Stimulated activated CD4-positive, alpha-beta T cell treated with anti-CD3 and anti-CD28 coated beads, Interleukin-1b, Interleukin-23, amount 100 ng/mL, for 48 hours (primary cell): ENCODE data around the gene POLN.

Experiments
- DNase-seq: peaks from one replicate; pipeline ENCODE4 v3.0.0-alpha.2; 2020

The POLN gene

DNA sequence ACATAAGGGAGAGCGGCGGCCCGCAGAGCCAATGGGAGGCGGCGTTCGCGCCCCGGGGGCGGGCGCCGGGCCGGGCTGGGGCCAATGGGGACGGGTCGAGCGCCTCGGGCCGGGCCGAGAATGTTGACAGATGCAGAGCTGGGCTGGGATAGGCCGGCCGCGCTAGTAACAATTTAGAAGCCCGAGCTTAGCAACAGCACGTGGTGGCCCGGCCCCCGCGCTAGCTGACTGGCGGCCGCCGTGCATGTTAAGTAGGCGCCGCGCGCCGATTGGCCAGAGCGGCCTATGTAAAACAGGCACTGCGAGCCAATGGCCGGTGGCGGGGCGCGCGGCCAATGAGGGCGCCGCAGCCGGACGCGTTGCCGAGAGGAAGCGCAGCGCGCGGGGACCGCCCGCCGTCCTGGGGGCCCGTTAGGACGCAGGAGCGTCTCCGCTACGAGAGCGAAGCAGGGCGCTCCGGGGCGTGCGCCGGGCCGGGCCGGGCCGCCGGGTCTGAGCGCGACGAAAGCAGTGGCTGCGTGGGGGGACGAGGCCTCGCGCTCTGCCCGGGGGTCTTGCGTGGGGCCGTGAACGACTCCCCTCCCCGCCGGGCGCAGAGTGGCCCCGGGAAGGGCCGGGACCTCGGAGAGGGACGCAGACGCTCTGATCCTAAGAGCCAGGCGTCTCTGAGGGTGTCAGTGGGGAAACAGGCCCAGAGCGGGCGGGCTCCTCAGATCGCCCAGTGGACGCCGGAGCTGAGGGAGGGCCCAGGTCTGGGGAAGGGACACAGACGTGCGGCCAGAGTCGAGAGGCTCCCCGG, 20.4 kb upstream of the POLN start:
- DNase-seq, result peak; percentile 99

DNA sequence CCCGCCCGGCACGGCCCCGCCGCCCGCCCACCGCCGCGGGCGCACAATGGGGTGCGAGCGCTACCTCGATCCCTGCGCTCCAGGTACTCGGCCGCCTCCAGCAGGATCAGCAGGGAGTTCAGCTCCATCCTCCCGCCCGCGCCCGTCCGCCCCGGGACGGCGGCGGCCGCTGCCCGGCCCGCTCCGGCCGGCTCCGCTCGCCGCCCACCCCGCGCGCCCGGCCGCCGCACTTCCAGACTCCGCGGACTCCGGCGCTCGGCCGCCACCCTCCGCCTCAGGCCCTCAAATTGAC, 19.9 kb upstream of the POLN start, which contains the start of gene MXD4:
TSS of gene MXD4 (minus strand) at position 257 of the 292 bp plus-strand sequence. CDS start at position 128, 129 bp downstream.
- DNase-seq, result no peak

DNA sequence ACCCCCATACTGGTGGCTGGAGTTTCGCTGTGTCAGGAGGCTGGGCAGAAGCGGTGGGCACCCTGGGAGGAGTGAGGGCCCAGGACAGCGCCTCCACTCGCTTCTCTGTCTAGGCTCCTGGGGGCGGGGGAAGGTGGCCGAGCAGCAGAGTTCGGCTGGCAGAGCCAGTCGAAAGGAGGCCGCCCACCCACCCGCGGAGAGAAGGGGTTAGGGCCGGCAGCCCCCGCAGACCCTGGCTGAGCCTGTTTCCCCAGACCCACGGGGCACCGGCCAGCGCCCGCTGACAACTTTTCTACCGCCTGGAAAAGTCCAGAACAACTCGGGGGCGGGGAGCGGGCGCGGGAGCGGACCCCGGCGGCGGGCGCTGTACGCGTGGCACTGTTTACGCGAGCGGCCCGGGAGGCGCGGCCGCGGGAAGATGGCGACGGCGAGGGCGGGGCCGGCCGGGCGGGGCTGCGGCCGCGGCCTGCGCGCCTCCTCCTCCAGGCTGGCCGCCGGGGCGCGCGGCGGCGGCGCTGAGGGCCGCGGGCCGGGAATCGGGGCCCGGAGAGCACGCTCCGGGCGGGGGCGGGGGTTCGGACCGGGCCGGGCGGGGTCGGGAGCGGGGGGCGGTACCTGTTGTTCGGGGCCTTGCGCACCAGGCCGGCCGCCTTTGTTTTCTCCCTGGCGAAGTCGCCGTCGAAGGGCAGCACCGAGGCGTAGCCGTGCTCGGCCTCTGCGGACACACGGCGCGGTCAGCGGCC, 19.4 kb upstream of the POLN start:
- DNase-seq, result peak; percentile 31

DNA sequence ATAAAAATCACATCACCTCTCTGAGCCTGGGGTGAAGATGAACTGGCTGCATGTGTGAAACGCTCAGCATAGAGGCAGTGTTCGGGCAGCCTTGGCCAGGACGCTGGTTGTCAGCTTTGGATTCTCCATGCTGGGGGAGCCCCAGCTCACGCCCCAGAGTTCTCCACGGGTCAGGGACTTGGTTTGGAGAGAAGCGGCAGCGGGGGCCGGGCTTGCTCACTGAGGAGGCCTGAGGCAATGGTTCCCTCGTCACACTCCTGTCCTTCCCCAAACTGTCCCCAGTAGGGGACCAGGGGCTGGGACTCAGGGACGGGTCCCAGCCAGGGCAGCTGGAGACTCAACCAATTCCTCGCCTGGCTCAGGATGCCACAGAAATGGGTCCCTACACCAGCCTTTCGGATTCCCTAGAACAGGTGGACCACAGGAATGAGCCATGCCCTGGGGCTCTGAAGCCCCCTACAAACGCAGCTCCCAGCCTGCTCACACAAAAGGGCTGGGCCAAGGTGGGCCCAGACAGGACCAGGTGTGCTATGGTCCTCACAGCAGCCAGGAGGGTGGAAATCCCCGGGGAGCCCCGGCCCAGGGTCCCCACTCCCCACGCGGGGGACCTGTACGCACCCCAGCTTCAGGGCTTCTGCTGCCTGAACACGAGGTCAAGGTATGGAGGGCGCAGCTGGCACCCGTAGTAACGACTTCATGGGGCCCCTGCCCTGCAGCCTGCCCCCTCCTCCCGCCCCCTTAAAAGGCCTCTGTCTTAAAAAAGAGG, 18.6 kb upstream of the POLN start:
- peak; percentile 3 for DNase-seq

DNA sequence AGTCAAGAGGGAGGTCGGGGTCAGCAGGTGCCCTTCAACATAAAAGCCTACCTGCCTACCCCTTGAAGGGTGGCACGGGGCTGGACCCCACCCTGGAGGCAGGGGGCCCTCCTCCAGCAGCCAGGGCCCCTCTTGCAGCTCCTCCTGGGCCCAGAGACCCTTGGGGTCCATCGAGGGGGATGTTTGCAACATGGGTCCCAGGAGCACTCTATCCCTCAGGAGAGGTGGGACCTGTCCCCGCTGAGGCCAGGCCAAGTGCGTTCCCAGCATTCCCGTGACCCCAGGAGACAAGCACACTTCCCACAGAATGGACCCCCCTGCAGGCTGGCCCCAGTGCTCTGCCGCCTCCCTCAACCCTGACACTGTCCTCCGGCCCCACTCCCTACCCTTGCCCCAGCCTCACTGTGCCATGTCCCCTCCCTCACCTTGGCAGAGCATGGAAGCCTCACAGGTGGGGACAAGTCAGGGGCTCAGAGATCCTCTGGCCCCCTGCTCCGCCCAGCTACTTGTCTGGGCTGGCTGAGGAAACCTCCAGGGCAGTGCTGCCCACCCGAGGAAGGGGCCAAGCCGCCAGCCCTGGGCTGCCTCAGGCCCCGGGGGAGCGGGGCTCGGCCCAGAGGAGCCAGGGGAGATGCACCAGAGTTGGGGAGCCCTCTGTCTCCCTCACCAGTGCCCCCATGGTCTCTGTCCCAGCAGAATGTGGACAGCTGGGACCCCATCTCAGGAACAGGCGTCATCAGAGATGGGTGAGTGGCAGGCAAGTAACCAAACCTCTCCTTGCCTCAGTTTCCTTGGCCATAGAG, 17.8 kb upstream of the POLN start:
- peak; percentile 2 for DNase-seq

DNA sequence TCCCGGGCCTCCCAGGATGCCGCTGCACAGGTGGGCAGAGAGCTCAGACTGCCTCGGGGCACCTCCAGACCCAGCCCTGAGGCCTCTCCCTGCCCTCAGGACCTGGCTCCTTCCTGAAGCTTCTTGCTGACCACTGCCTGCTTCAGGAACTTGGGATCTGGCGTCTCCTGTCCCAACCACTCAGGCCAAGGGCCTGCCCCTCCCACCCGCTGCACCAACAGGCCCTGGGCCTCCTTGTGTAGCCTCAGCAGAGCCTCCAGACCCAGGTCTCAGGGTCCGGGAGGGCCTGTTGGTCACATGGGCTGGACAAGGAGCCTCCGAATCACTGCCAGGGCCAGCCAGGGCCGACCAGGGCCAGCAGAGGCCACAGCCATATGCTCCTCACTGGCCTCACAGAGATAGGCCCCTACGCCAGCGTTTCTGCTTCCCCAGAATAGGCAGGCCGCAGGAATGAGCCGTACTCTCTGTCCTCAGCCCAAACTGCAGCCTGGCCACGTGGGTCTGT, 17.2 kb upstream of the POLN start:
- DNase-seq, result peak; percentile 0

DNA sequence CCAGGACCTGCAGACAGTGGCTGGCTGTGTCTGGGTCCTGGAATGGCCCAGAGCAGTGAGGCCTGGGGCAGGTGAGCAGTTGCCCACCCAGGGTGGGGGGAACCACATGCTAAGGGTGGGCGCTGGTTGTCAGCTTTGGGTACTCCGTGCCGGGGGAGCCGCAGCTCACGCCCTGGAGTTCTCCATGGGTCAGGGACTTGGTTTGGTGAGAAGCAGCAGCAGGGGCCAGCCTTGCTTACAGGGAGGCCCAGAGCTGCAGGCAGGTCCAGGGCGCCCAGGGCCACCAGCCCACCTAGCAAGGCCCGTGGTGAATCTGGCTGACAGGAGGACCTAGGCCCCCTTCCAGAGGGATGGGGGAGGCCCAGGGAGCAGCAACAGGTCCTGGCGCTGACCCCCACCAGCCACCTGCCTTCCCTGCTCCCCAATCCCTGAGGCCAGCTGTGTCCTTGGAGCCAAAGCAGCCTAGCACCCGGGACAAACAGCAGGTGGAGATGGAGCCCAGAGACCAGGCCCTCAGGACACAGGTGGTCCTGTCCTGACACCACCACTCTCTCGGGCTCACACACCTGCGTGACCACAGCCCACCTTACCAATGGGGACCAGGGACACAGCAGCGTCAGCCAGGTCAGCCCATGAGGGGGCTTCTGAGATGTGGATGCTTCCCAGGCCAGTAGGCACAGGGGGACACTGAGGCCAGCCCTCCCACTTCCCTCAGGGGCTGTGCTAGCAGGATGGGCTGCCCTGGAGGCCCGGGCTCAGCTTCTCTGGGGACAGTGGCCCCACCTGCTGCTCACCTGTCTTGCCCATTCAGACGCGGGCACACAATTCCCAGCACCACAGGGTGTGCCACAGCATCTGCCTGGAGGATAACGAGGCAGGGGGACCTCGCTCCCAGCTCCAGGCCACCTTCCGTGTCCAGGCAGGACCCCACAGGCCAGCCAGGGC, 16.4 kb upstream of the POLN start:
- DNase-seq, result peak; percentile 1

DNA sequence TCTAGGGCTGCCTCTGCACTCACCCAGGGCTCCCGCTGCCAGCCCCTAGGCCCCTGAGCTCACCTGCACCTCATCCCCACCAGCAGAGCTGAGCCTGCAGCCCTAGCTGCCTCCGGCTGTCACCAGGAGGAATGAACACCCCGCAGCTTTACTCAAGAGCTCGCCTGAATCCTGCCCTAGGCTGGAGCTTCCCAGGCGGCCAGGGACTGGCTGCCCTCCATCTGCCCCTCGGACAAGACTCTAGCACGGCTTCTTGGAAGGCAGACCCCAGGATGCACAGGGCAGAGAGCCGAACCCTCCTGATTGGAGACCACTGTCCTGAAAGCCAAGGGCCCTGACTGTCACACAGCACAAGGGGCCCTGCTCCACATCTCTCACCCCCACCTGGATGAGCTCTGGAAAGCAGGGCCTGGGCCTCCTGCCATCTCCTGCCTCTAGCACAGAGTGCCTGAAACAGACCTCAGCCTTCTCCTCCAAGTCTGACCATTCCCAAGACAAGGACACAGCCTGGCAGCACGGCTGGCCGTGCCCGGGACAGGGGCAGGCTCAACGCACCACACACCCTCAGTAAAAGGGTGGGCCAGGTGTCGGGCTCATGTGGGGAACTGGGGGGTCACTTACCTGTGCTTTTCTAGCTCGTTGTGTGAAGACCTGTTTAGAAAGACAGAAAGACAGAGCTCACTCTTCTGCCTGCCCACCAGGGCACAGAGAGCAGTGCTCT, 15.6 kb upstream of the POLN start:
- peak; percentile 1 for DNase-seq

DNA sequence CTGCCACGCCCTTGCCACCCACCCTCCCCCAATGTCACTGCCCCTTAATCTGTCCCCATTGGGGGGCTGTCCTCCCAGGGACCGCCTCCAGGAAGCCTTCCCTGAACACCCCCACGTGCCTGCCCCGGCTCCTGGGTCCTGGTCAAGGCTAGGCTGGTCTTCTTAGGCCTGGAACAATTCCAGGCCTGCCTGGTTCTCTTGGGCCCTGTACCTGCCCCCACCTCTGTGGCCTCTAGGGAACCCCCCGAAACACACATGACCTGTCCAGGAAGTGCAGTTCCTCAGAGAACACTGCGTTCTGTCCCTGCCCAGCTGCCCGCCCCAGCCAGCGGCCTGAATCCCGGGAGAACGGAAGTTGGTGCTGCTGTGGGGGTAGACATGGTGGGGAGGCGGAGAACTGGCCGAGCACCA, 14.9 kb upstream of the POLN start:
- no peak for DNase-seq

DNA sequence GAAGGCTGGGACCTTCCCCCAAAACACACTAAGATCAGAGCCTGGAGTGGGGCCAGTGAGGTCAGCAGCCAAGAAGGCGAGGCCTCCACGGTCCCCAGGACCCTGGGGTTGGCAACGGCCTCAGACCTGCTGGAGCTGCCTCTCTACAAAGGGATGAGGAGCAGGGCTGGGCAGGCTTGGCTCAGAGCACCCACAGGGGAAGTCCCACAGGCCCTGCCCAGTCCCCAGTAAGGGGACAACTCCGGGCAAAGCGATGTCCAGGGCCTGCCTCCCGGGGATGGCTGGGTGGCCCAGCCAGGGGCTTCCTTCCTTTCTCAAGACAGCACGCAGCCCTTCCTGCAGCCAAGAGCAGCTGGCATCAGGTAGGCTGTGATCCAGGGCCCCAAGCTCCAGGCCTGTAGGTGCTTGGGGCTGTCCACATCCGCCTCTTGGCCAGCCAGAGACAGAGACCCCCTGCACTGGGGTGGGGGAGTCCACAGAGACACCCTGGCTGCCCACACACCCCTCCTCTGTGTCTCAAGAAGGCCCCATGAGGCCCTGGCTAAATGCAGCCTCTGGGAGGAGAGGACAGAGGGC, 14.3 kb upstream of the POLN start:
- DNase-seq, result peak; percentile 1

DNA sequence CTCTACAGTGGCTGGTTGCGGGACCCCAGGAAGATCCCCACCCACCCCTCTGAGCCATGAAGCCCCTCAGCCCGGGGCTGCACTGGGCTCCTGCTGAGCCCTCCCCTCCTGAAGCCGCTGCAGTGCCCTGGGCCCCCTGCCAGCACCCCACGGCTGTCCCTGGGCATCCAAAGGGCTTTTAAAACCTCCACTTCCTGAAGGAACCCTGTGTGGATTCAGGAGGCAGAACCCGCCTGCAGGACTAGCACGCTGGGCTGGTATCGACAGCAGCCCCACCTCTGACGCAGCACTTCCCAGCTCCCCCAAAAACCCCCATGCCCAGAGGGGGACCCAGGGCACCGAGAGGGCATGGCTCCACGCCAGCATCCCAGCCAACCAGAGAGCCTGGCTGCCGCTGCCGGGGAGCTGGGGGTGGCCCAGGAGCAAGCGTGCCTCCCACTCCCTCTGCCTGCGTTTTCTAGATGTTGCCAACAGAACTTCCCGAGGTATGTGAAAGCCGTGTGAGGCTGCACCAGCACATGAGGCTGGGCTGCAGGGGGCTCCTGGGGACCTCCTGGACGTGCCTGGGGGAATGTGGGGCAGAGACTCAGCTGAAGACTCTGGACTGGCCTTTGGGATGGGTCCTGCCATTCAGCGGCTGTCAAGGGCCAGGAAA, 13.7 kb upstream of the POLN start:
- peak; percentile 1 for DNase-seq

DNA sequence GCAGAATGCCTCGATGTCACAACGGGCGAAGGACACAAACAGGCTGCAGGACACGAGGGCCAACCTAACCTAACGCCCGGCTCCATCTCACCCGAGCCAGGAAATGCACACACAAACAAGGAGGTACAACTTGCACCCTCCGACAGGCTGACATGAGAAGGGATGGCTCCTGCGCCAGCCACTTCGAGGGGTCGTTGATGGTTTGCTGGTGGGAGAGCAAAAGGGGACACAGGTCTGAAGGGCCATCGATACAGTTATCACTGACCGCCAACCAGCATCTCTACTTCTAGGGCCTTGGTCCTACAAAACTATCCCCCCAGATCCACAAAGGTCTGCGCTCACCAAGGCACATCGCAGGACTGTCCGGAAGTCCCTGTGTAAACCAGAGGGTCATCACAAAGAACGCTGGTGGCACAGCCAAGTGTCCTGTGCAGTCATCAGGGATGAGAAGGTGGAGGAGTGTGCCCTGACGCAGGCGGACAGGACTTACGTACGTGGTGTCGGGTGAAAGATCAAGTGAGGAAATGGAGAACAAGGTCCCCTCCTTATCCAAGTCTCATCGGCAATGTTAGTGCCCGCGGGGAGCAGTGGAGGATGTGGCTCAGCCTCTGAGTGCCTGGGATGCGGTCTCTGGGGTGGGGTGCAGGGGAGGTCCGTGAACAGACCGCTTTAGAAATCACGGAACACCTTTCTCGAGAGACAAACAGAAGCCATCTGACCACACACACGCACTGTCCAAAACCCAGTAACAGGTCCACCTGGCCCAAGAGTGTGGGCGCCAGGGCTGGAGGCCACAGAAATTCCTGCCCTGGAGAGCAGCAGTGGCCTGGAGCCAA, 13.0 kb upstream of the POLN start:
- DNase-seq, result peak; percentile 0

DNA sequence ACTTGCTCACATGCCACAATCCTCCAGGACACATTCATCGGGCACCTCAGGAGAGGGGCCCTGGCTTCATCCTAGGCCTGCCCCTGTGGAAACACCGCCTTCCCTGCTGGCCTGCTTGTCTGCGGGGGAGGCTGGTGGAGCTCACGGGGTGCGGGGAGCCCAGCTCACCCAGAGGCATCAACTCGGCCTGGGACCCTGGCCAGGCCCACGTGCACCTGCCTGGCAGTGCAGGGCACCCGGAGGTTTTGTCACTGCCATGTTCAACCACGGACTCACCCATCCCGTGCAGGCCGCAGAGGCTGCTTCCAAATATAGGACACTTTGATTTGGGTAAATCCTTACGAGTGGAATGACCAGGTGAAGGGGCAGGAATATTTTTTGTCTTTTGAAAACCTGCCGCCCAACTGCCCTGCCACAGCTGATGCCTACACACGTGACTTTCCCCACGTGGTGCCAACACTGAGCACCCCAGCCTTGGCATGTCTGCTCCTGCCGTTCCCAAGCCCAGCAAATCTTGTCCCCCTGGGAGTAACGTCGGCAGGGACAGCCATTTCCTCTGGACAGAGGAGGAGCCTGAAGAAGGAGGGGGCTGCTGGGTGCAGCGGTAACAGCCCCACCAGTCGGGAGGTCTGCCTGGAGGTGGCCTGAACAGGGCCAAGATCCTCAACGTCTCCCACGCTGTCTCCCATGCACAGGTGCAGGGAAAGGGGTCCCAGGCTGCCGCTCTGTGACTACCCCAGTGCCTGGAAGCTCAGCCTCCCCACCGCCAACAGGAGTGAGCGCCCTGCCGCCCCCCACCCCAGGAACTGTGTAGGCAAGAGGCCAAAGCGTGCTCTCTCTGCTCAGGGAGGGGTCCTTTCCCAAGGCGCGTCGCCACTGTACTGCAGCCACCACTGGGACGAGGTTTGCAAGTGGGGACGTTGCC, 11.5 kb upstream of the POLN start:
- peak; percentile 0 for DNase-seq

DNA sequence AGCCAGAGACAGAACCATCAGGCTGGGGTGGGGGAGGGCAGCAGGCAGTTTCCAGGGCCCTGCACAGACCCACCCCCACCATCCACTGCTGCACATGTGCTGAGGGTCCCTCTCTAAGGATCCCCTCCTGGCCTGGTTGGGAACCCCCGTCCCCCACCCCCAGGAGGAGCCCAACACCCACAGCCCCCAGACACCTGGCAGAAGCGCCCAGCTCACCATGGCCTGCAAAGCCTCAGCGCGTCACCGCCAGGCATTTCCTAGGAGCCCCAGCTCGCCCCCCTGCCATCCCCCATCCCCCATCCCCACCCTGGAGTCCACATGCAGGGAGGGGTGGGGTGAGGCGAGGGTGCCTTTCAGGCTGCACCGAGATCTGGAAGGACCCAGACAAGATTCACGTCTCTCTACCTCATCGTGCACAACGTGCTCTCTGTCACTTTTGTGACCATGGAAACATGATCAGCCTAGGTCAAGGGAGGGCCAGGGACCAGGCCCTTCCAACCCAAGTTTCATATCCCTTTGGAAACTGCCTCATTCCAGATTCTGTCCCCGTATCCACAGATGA, 10.7 kb upstream of the POLN start:
- no peak for DNase-seq

DNA sequence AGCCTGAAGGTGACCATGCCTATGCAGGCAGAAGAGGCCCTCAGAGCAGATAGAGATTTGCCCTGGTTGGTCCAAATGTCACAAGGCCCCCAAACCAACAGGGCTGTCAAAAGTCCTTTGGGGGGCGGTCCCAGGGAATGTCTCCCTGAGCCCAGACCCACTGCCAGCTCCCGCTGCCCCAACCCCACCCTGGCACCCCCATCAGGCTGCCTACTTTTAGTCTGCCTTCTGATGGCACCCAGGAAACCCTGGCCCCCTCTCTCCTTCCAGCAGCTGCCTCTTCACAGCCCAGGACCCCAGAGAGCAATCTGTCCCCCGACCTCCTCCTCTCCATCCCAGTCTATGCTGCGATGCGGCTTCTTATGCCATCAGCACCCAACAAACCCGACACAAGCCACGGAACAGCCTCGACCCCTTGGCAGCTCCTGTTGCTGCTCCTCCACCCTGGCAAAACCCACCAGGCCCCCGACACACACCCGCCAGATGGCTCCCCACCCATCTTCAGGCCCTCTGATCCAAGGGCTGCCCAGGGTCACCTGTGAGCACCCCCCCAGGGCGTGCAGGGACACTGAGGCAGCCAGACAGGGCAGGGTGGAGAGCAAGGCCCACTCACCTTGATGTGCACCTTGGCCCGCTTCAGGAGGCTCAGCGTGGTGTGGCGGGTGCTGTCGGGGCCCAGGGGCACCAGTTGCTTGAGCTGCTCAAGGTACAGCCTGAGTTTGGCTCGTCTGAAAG, 10.0 kb upstream of the POLN start:
- DNase-seq, result peak; percentile 1

DNA sequence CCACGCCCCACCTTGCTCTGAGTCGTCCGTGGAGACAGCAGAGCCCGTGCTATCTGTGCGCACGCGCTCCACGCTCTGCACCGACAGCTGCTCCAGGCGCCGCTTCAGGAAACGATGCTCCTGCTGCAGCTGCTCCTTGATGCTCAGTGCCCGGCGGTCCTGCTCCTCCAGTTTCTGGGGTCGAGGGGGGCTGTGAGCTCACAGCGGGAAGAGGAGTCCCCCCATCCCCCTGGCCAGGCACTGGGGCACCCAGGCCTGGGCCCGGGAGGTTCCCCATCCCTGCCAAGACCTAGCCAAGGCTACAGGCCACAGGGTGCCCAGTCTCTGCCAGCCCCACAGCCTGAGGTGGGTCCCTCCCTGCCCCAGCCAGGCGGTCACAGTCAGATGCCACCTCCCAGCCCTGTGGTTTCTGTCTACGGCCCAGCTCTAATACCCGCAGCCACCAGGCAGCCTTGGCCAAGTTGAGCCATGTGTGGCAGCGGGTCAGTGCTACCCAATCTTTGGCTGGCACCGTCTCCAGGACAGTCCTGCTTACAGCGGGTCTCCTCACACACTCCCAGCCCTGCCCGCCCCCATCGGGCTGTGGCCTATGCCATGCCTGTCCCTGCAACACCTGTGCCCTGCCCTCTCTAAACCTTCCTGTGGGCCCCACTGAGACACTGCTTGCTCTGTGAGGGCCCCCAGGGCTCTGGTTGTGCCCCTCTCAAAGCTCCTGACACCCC, 9.3 kb upstream of the POLN start:
- peak; percentile 1 for DNase-seq
